Left ventricle myocardium inferior (tissue), 1 donor: ENCODE measurements around the gene SDK2. TPM values are rescaled to one million over a fixed set of nuclear protein-coding genes. Genes with fewer than 3 reads are reported as not detected.
"Not testable (repeated sequence)": the region's sequence is repeated elsewhere in the genome, so short reads cannot be mapped to it uniquely, and the experiment has no call there.

Experiments
- DNase-seq: peaks from one replicate; pipeline ENCODE4 v3.0.0-alpha.2; 2020
- H3K27ac ChIP-seq: fragments of 200-600 bp; replicated peaks from 2 replicates; pipeline ENCODE4 v1.8.0; 2021
- H3K27me3 ChIP-seq: fragments of 200-600 bp; 2 replicates; pipeline ENCODE4 v1.8.0; 2021; ENCODE audit warnings: low read depth
- H3K36me3 ChIP-seq: fragments of 200-600 bp; 2 replicates; pipeline ENCODE4 v1.8.0; 2021
- H3K4me1 ChIP-seq: fragments of 200-600 bp; 2 replicates; pipeline ENCODE4 v1.8.0; 2021
- H3K4me3 ChIP-seq: fragments of 200-600 bp; 2 replicates; pipeline ENCODE4 v1.8.0; 2021; ENCODE audit warnings: mild to moderate bottlenecking, moderate library complexity
- H3K9me3 ChIP-seq: fragments of 200-600 bp; replicated peaks from 2 replicates; pipeline ENCODE4 v1.8.0; 2021
- intact Hi-C: fragments of 100-400 bp; cut with micrococcal nuclease; formaldehyde crosslinking; loops from one replicate; pipeline ENCODE4 v1.11.0; 2022
- total RNA-seq: library from RNA; stranded (reverse); fragmentation: NEBNext Ultra II Directional; extraction: Animal tissue kit (Norgen Biotek cat#: 25700); gene quantifications from one replicate; pipeline ENCODE4 v1.2.1, GENCODE V29; 2021
- TF ChIP-seq, protein P1 (sequence below): fragments of 200-600 bp; IDR thresholded peaks from 2 replicates; pipeline ENCODE4 v1.8.0; 2021; ENCODE audit warnings: antibody characterized with exemption, mild to moderate bottlenecking, borderline replicate concordance
- donor health status: DM: no; HTN: yes; CAD: no; lungs with severe emphysema.

Gene SDK2
- total RNA-seq, 1 donor from 2014 or later = 2.2 TPM

DNA sequence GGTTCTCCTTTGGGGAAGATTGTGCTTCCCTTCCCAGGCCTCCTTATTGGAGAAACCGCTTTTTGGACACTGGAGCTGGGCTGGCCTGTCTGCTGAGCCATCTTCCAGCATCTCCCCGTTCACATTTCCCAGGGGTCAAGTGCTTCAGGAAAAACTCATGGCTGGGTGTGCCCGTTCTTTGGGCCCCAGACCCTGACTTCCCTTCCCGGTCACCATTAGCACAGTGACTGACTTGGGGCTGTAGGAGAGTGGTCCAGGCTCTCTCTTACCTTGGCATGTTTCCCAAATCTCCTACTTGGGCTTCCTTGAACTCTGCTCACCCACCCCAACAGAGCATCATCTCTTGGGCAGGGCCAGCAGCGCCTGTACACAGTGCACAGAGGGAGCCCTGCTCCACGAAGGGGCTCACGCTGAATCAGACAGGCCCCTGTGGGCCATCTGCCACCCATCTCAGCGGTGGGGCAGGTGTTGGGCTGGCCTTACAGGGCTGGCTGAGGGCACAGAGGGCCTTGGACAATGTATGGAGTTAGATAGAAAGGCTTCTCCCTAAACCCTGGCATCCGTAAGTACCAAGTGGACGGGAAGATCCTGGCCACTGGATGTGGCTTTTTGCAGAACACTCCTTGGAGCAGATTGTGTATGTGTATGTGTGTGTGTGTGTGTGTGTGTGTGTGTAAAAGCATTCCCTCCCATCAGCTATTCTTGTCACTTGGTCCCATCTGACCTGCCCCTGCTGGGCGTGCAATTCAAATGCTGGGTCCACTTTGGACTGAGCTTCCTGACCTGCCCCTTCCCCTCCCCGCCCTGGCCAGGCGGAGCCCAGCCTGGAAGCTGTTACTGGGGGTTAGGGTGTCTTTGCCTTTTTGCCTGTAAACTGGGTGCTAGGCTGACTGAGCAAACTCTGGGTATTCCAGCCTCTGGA lies 307.6 kb downstream of the SDK2 start:
- H3K27me3 ChIP-seq = no peaks in the 10 kb centered on the region
- no peaks in the 10 kb centered on the region for H3K9me3 ChIP-seq
- intact Hi-C loops = no loop called here
- H3K4me1 ChIP-seq = peaks cover 19% of the 10 kb centered on the region
- DNase-seq = no peak
- H3K36me3 ChIP-seq = no peaks in the 10 kb centered on the region
- TF ChIP-seq, protein P1, sequence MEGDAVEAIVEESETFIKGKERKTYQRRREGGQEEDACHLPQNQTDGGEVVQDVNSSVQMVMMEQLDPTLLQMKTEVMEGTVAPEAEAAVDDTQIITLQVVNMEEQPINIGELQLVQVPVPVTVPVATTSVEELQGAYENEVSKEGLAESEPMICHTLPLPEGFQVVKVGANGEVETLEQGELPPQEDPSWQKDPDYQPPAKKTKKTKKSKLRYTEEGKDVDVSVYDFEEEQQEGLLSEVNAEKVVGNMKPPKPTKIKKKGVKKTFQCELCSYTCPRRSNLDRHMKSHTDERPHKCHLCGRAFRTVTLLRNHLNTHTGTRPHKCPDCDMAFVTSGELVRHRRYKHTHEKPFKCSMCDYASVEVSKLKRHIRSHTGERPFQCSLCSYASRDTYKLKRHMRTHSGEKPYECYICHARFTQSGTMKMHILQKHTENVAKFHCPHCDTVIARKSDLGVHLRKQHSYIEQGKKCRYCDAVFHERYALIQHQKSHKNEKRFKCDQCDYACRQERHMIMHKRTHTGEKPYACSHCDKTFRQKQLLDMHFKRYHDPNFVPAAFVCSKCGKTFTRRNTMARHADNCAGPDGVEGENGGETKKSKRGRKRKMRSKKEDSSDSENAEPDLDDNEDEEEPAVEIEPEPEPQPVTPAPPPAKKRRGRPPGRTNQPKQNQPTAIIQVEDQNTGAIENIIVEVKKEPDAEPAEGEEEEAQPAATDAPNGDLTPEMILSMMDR = no peak
- peak overlapping the region; percentile 70 for H3K27ac ChIP-seq
- no peak overlapping the region for H3K4me3 ChIP-seq

DNA sequence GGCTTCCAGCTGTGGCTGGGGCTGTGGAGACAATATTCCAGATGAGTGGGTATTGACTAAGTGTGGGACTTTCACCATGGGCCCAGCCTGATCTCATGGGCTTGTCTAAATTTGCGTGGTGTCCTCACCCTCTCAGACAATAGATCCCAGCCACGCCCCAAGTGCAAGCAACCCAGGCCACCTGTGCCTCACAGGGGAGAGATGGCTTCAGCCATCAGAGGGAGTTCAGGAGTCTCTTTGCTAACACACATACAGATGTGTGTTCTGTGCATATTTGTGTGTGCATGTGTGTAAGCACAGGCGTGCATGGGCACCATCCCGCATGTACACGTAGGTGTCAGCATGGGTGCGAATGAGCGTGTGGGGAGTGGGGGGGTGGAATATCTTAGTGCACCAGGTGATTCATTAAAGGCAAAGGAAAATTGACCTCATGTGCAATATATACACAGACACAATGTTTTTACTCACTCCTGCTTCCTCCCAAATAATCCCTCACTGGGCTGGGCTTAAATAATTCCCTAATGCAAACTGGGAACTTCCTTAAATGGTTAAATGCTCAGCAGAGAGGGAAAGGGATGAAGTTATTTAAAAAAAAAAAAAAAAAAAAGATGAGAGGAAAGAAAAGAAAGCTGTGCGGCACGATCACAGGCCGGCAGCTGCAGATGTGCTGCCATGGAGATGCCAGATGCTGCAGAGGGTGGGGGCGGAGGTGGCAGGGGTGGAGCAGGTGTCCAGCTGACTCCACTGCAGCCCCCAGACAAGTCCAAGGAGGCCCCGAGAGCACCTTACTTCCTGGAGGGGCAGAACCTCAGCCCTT lies 308.4 kb downstream of the SDK2 start:
- H3K4me3 ChIP-seq = no peak overlapping the region
- no peaks in the 10 kb centered on the region for H3K36me3 ChIP-seq
- DNase-seq = no peak
- no peaks in the 10 kb centered on the region for H3K27me3 ChIP-seq
- H3K4me1 ChIP-seq = peaks cover 14% of the 10 kb centered on the region
- TF ChIP-seq, protein P1 = no peak
- H3K27ac ChIP-seq = peak overlapping the region; percentile 70
- intact Hi-C loops = no loop called here
- no peaks in the 10 kb centered on the region for H3K9me3 ChIP-seq

DNA sequence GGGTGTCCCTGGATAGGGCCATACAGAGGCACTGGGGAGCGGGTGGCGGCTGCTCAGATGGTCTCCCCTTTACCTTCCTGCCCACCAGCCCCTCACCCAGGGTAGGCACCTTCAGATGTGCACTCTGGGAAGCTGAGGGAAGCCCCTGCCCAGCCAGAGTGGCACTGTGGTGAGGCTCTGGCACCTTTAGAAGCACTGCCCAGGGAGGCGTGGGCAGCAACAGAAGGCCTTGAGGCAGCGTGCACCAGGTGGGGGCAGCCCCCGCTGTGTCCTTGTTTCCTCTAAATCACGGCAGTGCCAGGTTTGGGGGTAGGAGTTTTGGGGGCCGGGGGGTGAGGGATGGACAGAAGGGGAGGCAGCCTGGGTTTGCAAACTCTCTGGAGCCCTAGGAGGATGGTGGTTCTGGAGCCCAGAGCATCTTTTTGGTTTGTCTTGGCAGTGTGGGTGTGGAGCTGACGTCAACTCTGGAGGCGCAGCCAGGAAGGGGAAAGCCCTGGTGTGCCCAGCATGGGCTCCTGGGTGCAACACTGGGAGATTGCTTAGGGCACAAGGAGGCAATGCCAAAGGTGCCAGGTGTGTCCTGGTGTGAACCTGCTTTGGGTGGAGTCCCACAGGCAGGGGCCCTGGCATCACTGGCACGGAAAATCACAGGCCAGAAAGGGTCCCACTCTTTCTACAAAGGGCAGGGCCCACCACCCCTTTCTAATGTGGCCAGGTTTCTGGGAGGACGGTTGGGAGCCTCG lies 309.3 kb downstream of the SDK2 start:
- Histone ChIP-seq H3K4me3 (no peak overlapping the region), H3K27me3 (no peaks in the 10 kb centered on the region), H3K27ac (no peak overlapping the region), H3K9me3 (no peaks in the 10 kb centered on the region), H3K4me1 (peaks cover 14% of the 10 kb centered on the region), H3K36me3 (no peaks in the 10 kb centered on the region)
- DNase-seq = no peak
- TF ChIP-seq, protein P1 = no peak
- intact Hi-C loops = no loop called here

DNA sequence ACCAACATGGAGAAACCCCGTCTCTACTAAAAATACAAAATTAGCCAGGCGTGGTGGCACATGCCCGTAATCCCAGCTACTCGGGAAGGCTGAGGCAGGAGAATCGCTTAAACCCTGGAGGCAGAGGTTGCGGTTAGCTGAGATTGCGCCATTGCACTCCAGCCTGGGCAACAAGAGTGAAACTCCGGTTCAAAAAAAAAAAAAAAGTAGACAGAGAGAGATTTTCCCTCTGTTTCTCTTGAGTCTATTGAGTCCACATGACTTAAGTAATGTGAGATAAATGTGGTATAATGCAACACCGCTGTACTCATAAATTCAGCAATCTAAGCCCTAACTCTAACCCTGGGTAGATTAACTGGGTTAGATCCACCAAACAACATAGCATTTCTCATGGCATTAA lies 310.8 kb downstream of the SDK2 start:
- H3K27me3 ChIP-seq, DNase-seq, H3K36me3 ChIP-seq, intact Hi-C loops, H3K27ac ChIP-seq, H3K4me3 ChIP-seq, H3K9me3 ChIP-seq: not testable (repeated sequence)
- H3K4me1 ChIP-seq = peaks cover 14% of the 10 kb centered on the region

DNA sequence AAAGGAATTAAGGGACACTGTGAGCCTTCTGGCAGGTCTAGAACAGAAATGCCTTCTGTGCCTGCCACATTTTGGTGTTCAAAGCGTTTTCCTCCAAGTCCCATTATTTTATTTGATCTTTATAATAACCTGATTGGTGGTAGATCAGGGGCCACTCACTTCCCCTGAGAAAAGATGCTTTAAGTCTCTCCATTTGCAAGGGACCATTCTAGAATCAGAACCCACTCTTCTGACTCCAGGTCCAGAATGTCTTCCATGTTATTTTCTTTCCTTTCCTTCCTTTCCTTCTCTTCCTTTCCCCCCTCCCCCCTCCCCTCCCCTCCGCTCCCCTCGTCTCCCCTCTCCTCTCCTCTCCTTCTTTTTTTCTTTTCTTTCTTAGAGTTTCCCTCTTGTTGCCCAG lies 313.2 kb downstream of the SDK2 start:
- Histone ChIP-seq H3K27me3 (no peaks in the 10 kb centered on the region), H3K27ac (no peak overlapping the region), H3K9me3 (no peaks in the 10 kb centered on the region), H3K36me3 (no peaks in the 10 kb centered on the region), H3K4me3 (no peak overlapping the region), H3K4me1 (peaks cover under 1% of the 10 kb centered on the region)
- DNase-seq = no peak
- intact Hi-C loops = no loop called here
- TF ChIP-seq, protein P1 = no peak
